ENCODE results near the gene NAA60.
"Not testable (repeated sequence)": the region's sequence is repeated elsewhere in the genome, so short reads cannot be mapped to it uniquely, and the experiment has no call there.

NAA60 gene

GRCh38 chr16:3482659-3483241, 39.3 kb downstream of the NAA60 start:
- no peak for DNase-seq (ENCODE audit: low read depth in 2 of 2)

GRCh38 chr16:3484318-3485096, 41.0 kb downstream of the NAA60 start:
- DNase-seq (ENCODE audit: low read depth in 2 of 2): no peak

GRCh38 chr16:3485097-3485745, 41.7 kb downstream of the NAA60 start:
- DNase-seq (ENCODE audit: low read depth in 2 of 2): no peak

GRCh38 chr16:3485821-3486505, 42.5 kb downstream of the NAA60 start:
- no peak for DNase-seq (ENCODE audit: low read depth in 2 of 2)

GRCh38 chr16:3486506-3487215, 43.2 kb downstream of the NAA60 start:
- no peak for DNase-seq (ENCODE audit: low read depth in 2 of 2)

- no peak for DNase-seq (ENCODE audit: low read depth in 2 of 2)
Measured at GRCh38 chr16:3487521-3488410, 44.3 kb downstream of the NAA60 start.

GRCh38 chr16:3488801-3489200, 45.3 kb downstream of the NAA60 start:
- DNase-seq (ENCODE audit: low read depth in 2 of 2): no peak

- DNase-seq (ENCODE audit: low read depth in 2 of 2): no peak
Measured at GRCh38 chr16:3490911-3491629, 47.6 kb downstream of the NAA60 start.

GRCh38 chr16:3492356-3492755, 48.9 kb downstream of the NAA60 start:
- no peak for DNase-seq (ENCODE audit: low read depth in 2 of 2)

- no peak for DNase-seq (ENCODE audit: low read depth in 2 of 2)
Measured at GRCh38 chr16:3494386-3494973, 51.0 kb downstream of the NAA60 start.

GRCh38 chr16:3495176-3495575, 51.7 kb downstream of the NAA60 start, which contains the start of gene C16orf90:
Gene C16orf90, minus strand, starts transcription at chr16:3495489. Its CDS starts 68 bp downstream, at chr16:3495421.
- no peak for DNase-seq (ENCODE audit: low read depth in 2 of 2)

- no peak for DNase-seq (ENCODE audit: low read depth in 2 of 2)
Measured at GRCh38 chr16:3496386-3496785, 52.9 kb downstream of the NAA60 start.

GRCh38 chr16:3497771-3498170, 54.3 kb downstream of the NAA60 start:
- no peak for DNase-seq (ENCODE audit: low read depth in 2 of 2)

- no peak for DNase-seq (ENCODE audit: low read depth in 2 of 2)
Measured at GRCh38 chr16:3498988-3499387, 55.5 kb downstream of the NAA60 start.

GRCh38 chr16:3501412-3501761, 57.9 kb downstream of the NAA60 start:
- not testable (repeated sequence) for DNase-seq (ENCODE audit: low read depth in 2 of 2)

- no peak for DNase-seq (ENCODE audit: low read depth in 2 of 2)
Measured at GRCh38 chr16:3501783-3502400, 58.4 kb downstream of the NAA60 start.

GRCh38 chr16:3503523-3503922, 60.0 kb downstream of the NAA60 start:
- peak in 1 of 2 donors; percentile 33 for DNase-seq (ENCODE audit: low read depth in 2 of 2)

GRCh38 chr16:3508736-3509135, 65.3 kb downstream of the NAA60 start:
- no peak for DNase-seq (ENCODE audit: low read depth in 2 of 2)

- peak; percentile 49 to 52 for DNase-seq (ENCODE audit: low read depth in 2 of 2)
Measured at GRCh38 chr16:3509470-3509928, 66.0 kb downstream of the NAA60 start.
